Measurements from ENCODE around the gene HBM.
"Not testable (repeated sequence)": the region's sequence is repeated elsewhere in the genome, so short reads cannot be mapped to it uniquely, and the experiment has no call there.

Gene HBM

DNA sequence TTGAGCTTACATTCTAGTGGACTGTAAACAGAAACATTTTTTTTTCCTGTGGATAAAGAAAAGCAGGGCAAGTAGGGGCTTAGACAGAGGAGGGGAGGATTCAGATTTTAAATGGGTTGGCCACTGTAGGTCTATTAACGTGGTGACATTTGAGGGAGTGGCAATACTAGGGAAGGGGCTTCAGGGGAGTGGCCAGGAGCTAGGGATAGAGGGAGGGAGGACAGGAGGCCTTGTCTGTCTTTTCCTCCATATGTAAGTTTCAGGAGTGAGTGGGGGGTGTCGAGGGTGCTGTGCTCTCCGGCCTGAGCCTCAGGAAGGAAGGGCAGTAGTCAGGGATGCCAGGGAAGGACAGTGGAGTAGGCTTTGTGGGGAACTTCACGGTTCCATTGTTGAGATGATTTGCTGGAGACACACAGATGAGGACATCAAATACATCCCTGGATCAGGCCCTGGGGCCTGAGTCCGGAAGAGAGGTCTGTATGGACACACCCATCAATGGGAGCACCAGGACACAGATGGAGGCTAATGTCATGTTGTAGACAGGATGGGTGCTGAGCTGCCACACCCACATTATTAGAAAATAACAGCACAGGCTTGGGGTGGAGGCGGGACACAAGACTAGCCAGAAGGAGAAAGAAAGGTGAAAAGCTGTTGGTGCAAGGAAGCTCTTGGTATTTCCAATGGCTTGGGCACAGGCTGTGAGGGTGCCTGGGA, 6.5 kb upstream of the HBM start:
- no peak for DNase-seq (ENCODE audit: low read depth)
- TF ChIP-seq, protein P1, sequence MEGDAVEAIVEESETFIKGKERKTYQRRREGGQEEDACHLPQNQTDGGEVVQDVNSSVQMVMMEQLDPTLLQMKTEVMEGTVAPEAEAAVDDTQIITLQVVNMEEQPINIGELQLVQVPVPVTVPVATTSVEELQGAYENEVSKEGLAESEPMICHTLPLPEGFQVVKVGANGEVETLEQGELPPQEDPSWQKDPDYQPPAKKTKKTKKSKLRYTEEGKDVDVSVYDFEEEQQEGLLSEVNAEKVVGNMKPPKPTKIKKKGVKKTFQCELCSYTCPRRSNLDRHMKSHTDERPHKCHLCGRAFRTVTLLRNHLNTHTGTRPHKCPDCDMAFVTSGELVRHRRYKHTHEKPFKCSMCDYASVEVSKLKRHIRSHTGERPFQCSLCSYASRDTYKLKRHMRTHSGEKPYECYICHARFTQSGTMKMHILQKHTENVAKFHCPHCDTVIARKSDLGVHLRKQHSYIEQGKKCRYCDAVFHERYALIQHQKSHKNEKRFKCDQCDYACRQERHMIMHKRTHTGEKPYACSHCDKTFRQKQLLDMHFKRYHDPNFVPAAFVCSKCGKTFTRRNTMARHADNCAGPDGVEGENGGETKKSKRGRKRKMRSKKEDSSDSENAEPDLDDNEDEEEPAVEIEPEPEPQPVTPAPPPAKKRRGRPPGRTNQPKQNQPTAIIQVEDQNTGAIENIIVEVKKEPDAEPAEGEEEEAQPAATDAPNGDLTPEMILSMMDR (conservative IDR thresholded peaks at IDR 0.05; ENCODE audit: low read depth, low read length): no peak
- H3K4me3 ChIP-seq (ENCODE audit: low read length): no peak overlapping the region

DNA sequence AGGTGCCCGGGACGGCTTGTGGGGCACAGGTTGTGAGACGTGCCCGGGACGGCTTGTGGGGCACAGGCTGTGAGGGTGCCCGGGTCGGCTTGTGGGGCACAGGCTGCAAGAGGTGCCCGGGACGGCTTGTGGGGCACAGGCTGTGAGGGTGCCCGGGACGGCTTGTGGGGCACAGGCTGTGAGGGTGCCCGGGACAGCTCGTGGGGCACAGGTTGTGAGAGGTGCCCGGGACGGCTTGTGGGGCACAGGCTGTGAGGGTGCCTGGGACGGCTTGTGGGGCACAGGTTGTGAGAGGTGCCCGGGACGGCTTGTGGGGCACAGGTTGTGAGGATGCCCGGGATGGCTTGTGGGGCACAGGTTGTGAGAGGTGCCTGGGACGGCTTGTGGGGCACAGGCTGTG, 5.5 kb upstream of the HBM start:
- DNase-seq (ENCODE audit: low read depth); H3K4me3 ChIP-seq (ENCODE audit: low read length): not testable (repeated sequence)

DNA sequence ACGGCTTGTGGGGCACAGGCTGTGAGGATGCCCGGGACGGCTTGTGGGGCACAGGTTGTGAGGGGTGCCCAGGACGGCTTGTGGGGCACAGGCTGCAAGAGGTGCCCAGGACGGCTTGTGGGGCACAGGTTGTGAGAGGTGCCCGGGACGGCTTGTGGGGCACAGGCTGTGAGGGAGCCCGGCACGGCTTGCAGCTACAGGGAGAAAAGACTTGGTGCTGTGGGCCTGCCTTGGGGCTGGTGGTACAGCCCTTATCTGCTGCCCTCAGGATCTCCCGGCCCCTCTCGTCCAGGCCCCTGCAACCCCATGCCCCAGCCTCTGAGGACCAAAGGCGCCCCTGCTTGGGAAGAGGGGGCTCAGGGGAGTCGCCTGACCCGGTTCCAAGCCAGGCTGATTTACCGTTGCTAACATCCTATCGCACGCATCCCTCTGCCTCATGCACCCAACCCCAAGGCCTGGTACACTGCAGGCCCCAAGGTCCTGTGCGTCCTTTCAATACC, 5.0 kb upstream of the HBM start:
- DNase-seq (ENCODE audit: low read depth): no peak
- H3K4me3 ChIP-seq (ENCODE audit: low read length): no peak overlapping the region
- TF ChIP-seq, protein P1 (conservative IDR thresholded peaks at IDR 0.05; ENCODE audit: low read depth, low read length): no peak

DNA sequence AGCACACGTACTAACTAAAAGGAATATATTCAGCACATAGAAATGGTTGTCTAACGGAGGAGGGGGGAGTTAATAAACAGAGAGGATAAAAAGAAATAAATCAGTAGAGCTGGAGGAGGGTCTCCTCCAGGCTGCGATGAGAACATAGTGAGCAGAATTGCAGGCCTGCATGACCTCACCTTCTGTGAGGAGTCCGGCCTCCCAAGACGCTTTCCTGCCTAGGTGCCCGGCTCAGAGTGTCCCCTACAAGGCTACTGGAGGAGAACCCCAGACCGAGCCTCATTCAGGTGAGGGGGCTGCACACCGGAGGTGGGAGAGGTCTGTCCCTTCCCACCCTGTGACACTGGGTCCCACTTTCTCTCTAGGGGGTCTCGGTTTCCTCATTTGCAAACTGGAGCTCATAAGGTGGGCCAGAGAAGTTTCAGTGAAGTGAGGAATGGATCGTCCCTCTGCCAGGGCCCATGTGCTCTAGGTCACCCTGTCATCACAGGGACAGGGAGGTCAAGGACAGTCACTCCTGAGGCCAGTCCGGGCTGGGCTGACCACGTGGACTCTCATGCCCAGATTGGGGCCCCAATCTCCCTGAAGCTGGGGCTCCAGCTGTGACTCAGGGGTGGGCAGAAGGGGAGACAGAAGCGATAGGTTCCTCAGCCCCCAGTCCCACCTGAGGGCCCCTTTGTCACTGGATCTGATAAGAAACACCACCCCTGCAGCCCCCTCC, 3.3 kb upstream of the HBM start:
- H3K4me3 ChIP-seq (ENCODE audit: low read length): no peak overlapping the region
- DNase-seq (ENCODE audit: low read depth): no peak
- TF ChIP-seq, protein P1 (conservative IDR thresholded peaks at IDR 0.05; ENCODE audit: low read depth, low read length): no peak

DNA sequence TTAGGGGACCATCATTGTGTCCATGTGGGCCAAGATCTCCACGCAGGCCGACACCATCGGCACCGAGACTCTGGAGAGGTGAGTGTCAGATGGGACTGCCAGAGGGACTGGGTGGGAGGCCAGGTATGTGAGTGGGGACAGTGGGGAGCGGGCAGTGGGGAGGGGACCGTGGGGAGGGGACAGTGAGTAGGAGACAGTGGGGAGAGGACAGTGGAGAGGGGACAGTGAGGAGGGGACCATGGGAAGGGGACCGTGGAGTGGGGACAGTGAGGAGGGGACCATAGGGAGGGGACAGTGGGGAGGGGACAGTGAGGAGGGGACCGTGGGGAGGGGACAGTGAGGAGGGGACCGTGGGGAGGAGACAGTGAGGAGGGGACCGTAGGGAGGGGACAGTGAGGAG, 2.6 kb upstream of the HBM start:
- H3K4me3 ChIP-seq (ENCODE audit: low read length); DNase-seq (ENCODE audit: low read depth): not testable (repeated sequence)

DNA sequence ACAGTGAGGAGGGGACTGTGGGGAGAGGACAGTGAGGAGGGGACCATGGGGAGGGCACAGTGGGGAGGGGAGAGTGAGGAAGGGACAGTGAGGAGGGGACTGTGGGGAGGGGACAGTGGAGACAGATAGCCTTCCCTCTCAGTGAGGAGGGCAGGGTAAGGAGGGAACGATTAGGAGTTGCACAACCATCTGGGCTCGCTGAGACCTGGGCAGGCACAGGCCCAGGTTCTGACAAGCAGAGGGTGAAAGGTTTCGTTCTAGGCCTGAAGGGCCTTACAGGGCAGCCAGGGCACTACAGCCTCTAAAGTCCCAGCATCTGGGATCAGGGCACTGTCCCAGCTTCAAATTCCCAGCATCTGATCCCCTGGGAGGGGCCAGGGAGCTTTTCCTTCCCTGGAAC, 2.1 kb upstream of the HBM start:
- H3K4me3 ChIP-seq (ENCODE audit: low read length); DNase-seq (ENCODE audit: low read depth): not testable (repeated sequence)

DNA sequence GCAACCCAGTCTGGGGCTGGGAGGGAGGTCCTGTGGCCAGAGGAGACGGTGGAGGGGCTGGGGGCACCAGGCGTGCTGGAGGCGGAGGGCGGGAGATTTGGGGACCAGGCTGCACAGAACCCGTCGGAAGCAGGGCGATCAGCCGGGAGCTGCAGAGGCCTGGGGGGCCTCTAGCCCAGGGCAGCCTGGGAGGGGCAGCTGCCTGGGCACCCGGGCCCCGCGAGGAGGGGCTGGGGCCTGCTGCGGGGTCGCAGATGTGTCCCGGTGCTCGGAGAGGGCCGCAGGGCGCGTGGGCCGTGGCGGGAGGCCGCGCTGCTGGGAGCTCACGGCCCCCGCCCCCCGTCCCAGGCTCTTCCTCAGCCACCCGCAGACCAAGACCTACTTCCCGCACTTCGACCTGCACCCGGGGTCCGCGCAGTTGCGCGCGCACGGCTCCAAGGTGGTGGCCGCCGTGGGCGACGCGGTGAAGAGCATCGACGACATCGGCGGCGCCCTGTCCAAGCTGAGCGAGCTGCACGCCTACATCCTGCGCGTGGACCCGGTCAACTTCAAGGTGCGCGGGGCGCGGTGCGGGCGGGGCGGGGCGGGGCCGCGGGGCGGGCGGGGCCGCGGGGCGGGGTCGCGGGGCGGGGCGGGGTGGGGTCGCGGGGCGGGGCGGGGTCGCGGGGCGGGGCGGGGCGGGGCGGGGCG, 1.5 kb upstream of the HBM start:
- DNase-seq (ENCODE audit: low read depth); H3K4me3 ChIP-seq (ENCODE audit: low read length): not testable (repeated sequence)

DNA sequence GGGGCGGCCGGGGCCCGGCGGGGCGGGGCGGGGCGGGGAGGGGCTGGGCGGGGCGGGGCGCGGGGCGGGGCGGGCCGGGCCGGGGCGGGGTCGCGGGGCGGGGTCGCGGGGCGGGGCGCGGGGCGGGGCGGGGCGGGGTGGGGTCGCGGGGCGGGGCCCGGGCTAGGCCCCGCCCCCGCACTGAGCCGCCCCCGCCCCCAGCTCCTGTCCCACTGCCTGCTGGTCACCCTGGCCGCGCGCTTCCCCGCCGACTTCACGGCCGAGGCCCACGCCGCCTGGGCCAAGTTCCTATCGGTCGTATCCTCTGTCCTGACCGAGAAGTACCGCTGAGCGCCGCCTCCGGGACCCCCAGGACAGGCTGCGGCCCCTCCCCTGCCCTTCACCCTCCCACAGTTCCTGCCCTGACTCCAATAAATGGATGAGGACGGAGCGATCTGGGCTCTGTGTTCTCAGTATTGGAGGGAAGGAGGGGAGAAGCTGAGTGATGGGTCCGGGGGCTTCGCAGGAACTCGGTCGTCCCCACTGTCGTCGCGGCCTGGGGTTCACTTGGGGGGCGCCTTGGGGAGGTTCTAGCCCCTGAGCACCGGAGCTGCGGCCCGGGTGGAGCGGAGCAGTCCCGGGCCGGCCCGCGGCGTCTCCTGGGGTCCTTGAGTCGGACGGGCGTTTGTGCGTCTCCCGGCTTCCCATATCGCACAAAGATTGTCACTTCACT, 795 bp upstream of the HBM start:
- no peak for DNase-seq (ENCODE audit: low read depth)
- TF ChIP-seq, protein P1 (conservative IDR thresholded peaks at IDR 0.05; ENCODE audit: low read depth, low read length): no peak
- peak overlapping the region; percentile 18 for H3K4me3 ChIP-seq (ENCODE audit: low read length)

Measured in retinal pigment epithelial cell (primary cell).